Left ventricle myocardium superior (tissue), 1 donor: Measurements from ENCODE around the gene SLC22A23. TPM values are rescaled to one million over a fixed set of nuclear protein-coding genes. Genes with fewer than 3 reads are reported as not detected.

Experiments used
- ATAC-seq: fragments of 200-7000 bp; cut with Tn5 transposase; one replicate; pipeline ENCODE4 v1.9.1; 2020; ENCODE audit warnings: mild to moderate bottlenecking, moderate library complexity
- DNase-seq: peaks from one replicate; pipeline ENCODE4 v3.0.0-alpha.2; 2020
- intact Hi-C: fragments of 100-400 bp; cut with micrococcal nuclease; formaldehyde crosslinking; loops from one replicate; pipeline ENCODE4 v1.11.0; 2022
- total RNA-seq: library from RNA; stranded (reverse); fragmentation: NEBNext Ultra II Directional; extraction: Animal tissue kit (Norgen Biotek cat#: 25700); gene quantifications from one replicate; pipeline ENCODE4 v1.2.1, GENCODE V29; 2021
- donor health status: DM: no; HTN: yes; CAD: no; lungs with severe emphysema.

The SLC22A23 gene
- total RNA-seq, 1 donor from 2014 or later, result 7.1 TPM

DNA sequence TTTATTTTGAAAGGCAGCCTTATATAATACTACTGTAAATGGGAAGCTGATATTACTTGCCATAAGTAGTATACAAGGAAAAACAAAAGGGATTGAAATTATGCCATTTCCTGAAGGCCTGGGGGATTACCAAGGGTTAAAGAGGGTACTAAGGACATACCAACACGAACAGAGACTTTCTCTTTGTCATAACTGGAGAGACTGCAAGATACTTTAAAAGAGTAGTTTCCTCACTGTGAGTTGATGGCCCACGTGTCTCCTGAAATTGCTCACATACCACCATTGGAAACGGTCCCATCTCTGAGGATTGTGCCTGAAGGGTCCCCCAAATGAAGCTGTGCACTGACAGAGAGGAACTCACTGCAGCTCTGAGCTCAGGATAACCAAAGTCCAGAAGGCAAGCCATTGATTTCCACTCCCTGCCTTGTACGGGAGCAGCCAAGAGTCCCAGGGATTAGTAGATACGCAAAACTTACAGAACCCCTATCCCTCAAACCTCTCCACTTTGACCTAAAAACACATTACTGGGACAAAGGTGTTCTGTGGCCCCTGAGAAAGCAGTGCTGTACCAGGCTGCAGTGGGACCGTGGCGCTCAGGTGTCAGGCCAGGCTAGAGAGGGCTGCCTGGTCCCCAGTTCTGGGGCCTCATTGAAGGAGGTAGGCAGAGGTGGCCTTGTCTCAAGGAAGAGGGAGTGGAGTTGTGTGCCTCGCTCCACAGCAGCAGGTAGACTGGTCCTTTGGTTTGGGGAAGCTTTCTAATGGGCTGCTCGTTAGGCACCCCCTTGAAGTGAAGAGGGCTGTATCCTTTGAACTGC is 182.9 kb downstream of the SLC22A23 start:
- intact Hi-C loops, result no loop called here
- ATAC-seq (no peak), DNase-seq (peak; percentile 8)

DNA sequence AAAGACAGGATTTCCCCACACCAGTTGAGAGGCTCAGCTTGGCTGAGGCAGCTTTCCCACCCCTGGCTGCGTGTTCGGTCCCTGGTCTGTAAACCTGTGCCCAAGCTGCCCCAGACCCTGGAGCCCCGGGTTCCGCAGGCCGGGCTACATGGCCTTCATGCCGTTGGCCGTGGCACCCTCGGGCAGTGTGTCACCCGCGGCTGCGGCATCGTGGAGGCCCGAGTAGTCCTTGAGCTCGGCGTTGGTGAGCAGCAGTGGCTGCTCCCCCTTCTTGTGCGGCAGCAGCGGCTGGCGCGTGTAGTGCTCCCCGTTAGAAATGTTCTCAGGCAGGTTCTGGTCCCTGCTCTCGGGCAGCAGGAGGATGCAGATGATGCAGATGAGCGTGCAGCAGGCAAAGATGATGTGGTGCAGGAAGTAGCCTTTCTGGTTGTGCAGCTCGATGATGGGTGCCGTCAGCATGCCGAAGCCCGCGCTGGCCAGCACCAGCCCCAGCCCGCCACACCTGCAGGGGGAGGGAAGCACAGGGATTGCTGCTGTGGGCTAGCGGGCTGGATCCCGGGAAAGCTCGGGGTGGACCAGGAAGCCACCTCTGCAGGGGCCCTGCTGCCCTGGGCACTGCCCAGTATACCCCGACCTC is 183.8 kb downstream of the SLC22A23 start:
- no peak for ATAC-seq

DNA sequence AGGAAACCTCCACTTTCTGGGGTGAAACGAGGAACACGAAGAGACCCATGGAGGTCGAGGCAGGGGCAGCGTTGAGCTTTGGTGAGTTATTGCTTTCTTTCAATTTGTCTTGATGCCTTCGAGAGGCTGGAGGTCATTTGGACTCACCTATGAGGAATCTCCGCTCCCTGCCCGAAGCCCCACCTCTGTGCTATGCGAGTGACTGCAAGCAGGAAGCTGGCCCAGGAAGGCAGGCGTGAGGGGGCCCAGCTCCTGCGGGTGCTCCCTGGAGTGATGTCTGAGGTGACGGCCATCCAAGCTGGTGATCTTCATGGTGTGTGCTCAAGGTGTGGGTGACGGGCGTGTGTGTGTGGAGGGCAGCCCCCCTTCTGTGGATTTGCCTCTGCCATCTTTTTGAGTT is 185.1 kb downstream of the SLC22A23 start:
- no peak for ATAC-seq
- DNase-seq, result peak; percentile 3
- intact Hi-C loops, result no loop called here

More for the DNA sequence above, 183.8 kb downstream of the SLC22A23 start:
- intact Hi-C loops, result no loop called here
- DNase-seq, result peak; percentile 23

DNA sequence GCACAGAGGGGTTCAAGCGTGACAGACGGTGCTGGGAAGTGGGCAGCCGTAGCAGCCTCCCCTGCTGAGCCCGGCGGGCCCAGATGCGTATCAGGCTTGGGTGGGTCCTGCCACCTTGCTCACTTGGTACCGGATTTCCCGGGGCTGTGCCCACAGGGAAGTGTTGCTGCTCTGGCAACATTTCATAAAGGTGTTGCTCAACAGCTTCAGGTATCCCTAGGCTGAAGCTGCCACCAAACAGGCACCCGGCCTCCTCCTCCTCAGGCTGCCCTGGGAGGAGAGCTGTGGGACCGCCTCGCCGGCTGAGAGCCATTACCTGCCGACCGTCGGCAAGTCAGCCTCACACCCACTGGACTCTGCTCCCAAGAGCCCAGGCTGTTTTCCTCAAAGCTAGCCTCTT is 186.6 kb downstream of the SLC22A23 start:
- intact Hi-C loops, result no loop called here
- no peak for ATAC-seq
- peak; percentile 6 for DNase-seq

DNA sequence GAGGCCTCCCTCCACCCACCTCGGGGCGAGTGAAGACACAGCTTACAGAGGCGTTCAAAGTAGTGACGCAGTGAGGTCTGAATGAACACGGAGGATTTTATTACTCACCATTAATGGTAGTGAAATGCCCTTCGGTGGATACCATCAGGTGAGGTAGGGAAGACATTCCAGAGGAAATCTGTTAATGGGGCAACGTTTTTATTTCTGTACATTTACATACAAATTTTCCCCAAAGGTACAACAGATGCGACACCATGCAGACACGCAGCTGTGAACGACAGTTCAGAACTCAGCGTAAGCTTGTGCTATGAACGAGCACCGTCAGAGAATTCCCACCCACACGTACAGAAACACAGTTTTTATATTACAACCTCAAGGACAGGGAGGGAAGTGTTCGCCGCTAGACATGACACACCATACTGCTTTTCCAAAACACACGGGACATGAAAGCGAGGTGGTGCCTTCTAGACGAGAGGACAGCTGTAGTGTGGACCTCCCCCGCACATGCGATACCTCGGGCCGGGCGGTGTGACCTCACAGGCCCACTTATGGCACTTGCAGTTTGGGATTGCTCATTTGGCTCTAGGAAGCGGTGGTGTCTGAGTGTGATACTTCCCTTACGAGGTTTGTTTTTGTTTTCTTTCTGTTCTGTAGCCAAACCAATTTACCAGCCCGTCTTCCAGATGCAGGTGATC is 187.4 kb downstream of the SLC22A23 start:
- intact Hi-C loops, result no loop called here
- peak; percentile 29 for DNase-seq
- ATAC-seq, result no peak

DNA sequence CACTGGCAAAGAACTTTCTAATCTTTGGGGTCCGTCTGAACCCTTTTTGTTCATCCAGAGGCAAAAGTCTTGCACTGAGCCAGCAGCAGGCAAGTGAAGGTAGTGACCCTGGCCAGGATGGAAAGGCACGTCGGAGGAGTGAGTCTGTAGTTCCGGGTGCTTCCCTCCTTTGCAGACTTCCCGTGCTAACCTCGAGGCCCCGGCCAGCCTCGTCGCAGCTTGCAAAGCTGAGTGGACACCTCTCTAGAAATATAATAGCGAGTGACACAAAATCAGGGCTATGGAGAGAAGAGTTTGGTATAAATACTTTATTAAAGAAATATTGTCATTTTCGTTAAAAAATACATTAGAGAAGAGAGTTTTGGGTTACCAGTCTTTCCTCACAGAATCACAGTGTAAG is 188.2 kb downstream of the SLC22A23 start:
- intact Hi-C loops, result no loop called here
- ATAC-seq (no peak), DNase-seq (peak; percentile 14)

DNA sequence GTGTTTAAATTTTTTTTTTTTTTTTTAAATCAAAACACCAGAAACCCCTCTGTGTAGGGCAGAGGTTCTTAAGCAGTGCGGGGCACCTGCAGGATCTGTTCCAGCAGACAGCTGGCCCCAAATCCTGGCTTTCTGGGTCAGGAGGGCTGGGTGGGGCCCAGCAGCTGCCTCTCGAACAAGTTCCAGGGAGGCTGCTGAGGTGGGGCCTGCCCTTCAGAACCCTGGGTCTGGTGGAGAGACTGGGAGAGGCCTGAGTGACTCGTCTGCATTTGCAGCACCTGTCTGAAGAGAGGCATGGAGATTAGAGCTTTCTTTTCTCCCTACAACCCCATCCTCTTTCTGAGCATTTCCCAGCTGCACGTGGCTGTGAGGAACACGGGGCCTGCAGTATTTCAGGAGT is 189.7 kb downstream of the SLC22A23 start:
- intact Hi-C loops, result no loop called here
- ATAC-seq (no peak), DNase-seq (peak; percentile 7)

DNA sequence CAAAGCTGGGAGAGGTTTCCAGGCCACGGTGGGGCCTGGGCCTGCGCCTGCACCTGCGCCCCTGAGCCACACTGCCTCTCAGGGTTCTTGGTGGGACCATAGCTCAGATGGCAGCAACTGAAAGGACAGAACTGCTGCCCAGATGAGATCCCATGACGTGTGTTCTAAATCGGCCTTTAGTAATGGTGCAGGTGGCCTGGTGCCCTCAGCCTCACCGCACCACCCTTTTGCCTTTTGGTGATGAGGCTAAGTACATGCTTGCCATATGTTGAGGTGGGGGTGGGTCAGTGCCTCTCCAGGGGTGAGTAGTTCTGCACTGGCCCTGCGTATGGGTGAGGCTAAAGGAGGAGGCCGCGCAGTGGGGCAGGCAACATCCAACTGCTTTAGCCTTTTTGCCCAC is 190.7 kb downstream of the SLC22A23 start:
- no peak for ATAC-seq
- intact Hi-C loops, result no loop called here
- no peak for DNase-seq

DNA sequence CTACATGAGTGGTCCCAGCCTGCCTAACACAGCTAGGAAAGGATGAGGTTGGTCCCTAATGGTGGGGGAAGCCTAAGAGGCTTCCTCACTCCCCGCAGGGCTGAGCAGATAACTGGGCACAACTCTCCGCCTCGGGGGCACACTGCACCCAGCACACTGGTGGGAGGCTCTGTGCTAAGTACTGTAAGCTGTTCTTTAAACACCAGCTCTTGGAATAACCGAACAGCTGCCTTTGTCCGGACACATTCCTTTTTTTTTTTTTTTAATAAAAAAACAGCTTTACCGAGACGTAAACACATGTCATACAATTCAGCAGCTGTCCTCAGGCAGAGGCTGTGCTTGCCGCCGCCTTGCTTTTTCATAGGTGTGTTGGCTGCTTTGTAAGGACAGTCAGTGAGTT is 191.2 kb downstream of the SLC22A23 start:
- DNase-seq (no peak), ATAC-seq (no peak)
- intact Hi-C loops, result no loop called here

DNA sequence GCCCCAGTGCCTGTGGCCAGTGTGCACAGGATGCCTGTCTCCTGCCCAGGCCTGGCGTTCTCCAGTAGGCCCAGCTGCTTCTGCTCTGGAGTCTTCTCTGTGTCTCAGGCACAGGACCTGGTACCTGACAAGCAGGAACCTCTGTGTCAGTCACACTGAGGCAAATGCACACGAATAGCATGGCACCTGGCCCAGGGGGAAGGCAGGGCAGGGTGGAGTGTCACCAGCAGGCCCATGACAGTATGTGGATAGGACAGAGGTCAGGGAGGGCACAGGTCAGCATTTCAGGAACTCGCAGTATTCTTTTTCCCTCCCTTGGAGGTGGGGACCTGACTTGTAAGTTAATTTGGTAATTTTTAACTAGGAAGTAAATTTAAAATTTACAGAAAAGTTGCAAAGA is 192.5 kb downstream of the SLC22A23 start:
- peak; percentile 4 for DNase-seq
- intact Hi-C loops, result no loop called here

DNA sequence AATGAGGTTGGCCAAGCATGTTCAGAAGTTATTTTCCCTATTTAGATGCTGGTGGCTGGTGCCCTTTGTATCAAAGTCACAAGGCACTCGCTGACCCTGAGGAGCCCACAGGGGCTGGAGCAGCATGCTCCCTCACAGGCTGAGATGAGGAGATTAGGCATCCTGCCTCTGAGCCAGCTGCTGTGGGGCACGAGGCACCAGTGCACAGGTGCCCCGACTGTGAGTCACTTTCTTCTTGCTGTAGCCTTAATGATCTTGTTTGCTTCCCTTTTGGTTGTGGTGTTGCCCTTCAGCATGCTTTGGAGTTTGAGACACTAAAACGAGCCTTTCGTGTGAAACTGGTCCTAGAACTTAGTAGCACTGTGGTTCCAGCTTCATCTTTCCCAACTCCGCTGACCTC is 193.8 kb downstream of the SLC22A23 start:
- intact Hi-C loops, result no loop called here
- no peak for ATAC-seq
- DNase-seq, result peak; percentile 5

More for the DNA sequence above, 192.5 kb downstream of the SLC22A23 start:
- ATAC-seq, result no peak

DNA sequence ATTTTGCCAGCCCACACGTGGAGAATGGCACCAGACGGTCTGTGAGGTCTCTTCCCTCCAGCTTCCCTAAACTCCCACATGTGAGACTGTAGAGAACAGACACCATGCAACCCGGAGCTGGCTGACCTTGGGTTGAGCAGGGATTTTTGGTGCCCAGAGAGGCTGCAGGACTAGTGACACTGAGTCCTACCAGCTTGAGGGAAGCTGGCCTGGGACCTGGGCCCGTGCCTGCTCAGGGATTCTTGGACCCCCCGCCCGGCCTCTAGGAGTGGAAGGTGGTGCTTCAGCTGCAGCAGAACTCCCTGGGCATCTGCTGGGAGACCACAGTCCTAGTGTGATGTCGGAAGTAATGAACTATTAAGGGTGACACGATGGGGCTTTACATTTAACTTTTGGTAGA is 194.9 kb downstream of the SLC22A23 start:
- DNase-seq (peak; percentile 19), ATAC-seq (no peak)
- intact Hi-C loops, result no loop called here

DNA sequence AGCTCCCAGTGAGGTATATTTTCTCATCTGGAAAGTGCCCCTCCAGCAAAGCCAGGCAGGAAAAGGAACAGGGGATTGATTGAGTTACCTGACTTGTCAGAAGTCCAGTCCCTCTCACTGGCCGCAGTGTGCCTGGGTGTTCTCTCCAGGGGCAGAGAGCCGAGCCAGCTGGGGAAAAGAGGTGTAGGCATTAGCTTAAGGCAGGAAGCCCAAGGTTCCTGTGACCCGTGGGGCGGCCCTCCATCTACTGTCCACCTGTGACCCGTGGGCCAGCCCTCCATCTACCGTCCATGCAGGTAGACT is 195.4 kb downstream of the SLC22A23 start:
- no peak for ATAC-seq
- peak; percentile 23 for DNase-seq
- intact Hi-C loops, result no loop called here

DNA sequence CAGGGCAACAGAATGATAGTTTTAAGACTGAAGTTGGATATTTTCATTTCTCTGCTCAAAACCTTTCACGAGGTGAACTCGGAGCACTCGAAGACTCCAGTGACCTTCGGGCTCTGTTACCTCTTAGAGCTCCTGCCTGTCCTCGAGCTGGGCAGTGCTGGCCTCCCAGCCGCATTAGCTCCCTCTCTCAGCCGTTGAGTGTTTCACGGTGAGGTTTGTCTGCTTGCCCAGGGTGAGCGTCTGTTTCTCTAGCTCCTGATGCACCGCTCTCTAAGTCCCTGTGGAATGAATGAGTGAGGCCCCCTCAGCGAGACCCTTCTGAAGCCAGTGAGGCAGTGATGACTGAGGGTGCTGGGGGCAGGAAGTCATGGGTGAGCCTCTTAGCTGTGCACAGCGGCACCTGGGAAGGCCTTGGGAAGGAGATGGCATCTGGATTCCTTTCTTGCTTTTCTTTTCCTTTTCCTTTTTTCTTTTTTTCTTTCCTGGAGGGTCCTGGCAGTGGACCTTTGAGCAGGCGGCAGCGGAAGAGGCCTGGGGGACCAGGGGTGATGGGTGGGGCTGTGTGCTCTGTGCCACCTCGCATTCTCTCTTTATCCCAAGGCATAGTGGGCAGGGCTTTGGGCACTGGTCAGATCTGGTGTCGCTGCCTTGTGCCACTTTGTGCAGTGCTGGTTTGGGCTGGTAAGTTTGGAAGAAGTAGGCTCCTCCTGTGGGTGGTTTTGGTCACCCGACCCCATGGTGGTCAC is 195.9 kb downstream of the SLC22A23 start:
- DNase-seq, result peak; percentile 8
- ATAC-seq, result no peak
- intact Hi-C loops, result no loop called here

DNA sequence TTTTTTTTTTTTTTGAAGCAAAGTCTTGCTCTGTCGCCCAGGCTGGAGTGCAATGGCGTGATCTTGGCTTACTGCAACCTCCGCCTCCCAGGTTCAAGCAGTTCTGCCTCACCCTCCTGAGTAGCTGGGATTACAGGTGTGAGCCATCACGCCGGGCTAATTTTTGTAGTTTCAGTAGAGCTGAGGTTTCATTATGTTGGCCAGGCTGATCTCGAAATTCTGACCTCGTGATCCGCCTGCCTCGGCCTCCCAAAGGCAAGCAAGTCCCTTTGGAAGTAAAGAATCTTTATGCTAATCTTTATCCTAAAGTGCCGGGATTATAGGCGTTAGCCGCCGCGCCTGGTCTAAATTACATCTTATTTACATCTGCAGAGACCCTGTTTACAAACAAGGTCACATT is 196.6 kb downstream of the SLC22A23 start:
- intact Hi-C loops, result no loop called here
- DNase-seq (peak; percentile 14), ATAC-seq (no peak)

DNA sequence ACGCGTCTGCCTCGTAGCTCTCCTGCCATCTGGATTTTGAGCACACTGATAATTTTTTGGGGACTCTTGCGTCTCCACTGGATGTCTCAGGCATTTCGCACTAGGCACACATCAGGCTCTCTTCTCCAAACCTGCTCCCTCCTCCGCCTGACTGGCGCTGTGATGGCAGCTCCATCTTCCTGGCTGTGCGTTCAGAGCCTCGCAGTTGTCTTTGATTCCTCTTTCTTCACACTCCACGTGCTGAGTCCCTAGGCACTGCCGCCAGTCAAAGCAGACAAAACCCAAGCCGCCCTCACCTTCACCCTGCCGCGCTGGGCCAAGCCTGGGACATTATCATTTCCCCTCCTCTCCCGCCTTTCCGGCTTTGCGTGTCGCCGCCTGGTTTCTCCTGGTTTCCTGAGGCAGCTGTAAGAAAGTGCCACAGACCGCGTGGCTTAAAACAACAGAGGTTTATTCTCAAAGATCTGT is 197.3 kb downstream of the SLC22A23 start:
- peak; percentile 15 for ATAC-seq
- intact Hi-C loops, result no loop called here

DNA sequence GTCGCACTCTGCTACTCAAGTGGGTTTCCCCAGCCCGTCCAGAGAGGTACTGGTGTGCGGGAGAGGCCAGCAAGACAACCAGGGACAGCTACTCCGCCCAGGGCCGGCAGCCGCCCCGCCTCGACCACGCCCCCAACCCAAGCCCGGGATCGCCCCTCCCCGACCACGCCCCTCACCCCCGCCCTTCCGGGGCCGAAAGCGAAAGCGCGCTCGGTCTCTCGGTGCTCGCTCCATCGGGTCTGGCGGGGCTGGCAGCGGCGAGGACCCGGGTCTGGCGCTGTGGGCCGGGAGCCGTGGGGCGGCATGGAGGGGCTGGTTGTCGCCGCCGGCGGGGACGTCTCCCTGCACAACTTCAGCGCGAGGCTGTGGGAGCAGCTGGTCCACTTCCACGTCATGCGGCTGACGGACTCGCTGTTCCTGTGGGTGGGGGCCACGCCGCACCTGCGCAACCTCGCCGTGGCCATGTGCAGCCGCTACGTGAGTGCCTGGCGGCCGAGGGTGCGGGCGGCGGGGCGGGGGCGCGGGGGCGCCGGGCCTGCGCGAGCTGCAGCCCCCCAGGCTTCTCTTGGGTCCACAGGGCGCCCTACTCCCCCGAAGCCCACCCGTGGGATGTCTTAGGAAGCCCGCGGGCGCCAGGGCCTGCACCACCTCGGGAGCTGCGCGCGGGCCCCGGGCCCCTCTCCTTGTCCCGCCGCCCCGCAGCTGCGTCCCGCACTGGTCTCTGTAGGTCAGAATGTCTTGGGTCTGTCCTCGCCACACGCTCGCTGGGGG is 197.9 kb downstream of the SLC22A23 start, which contains the start of gene PSMG4:
PSMG4 (plus strand) TSS at position 228 of the 771 bp plus-strand sequence; CDS start at position 304, 76 bp downstream.
- peak; percentile 97 for DNase-seq
- intact Hi-C loops, result no loop called here
- ATAC-seq, result peak; percentile 99

More for the DNA sequence above, 197.3 kb downstream of the SLC22A23 start:
- peak; percentile 38 for DNase-seq

DNA sequence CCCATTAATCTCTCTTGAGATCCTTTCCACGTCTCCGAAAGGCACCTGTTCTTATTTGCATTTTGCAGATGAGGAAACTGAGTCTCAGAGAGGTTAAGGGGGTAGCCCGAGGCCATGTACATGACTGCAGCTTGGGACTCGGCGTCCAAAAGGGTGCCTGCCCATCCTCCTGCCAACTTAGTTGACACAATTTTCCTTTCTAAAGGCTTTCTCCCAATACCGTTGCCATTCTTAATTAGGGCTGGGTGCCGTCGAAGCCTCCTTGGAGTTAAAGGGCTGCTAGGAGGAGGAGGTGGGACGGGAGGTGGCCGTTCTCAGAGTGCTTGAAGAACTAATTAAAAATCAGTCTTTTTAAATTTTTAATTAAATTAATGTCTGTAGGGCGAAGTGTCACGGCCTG is 198.6 kb downstream of the SLC22A23 start:
- ATAC-seq (no peak), DNase-seq (no peak)
- intact Hi-C loops, result no loop called here

DNA sequence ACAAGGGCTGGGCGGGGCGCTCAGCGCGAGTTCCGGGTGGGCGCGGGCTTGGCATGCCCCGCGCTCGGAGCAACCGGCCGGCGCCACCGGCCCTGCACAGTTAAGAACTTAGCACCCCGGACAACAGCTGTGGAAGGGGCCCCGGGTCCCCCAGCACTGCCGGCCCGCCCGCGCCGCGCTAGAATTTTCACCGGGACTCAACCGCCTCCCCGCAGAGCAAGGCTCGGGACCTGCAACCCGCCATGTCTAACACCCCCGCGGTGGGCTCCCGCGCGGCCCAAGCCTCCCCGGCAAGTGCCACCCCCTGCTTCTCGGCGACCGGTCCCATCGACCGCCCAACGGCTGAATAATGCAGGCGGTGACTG is 203.3 kb downstream of the SLC22A23 start:
- ATAC-seq (no peak), DNase-seq (peak; percentile 29)
- intact Hi-C loops, result loop anchor here (5.0 kb wide), 1 partner anchor 126 kb away; no protein-coding TSS in a partner anchor
